GM21529 (cell line): ENCODE results near the gene C10orf120.

Experiments used
- ATAC-seq: cut with Tn5 transposase; IDR thresholded peaks from one replicate; pipeline ENCODE4 v1.9.1; 2021; ENCODE audit not compliant: unreplicated experiment

Gene C10orf120

GRCh38 chr10:122703483-122704448 lies 4.1 kb upstream of the C10orf120 start:
- peak; percentile 67 for ATAC-seq

- no peak for ATAC-seq
Measured at GRCh38 chr10:122702275-122702674, 2.6 kb upstream of the C10orf120 start.

GRCh38 chr10:122701652-122702051 lies 2.0 kb upstream of the C10orf120 start:
- no peak for ATAC-seq

- no peak for ATAC-seq
Measured at GRCh38 chr10:122696687-122697086, 3.0 kb downstream of the C10orf120 start.

GRCh38 chr10:122692744-122693143 lies 6.9 kb downstream of the C10orf120 start:
- ATAC-seq, result no peak

GRCh38 chr10:122689146-122689820 lies 10.4 kb downstream of the C10orf120 start:
- no peak for ATAC-seq

GRCh38 chr10:122688293-122688989 lies 11.2 kb downstream of the C10orf120 start:
- no peak for ATAC-seq

GRCh38 chr10:122682522-122682921 lies 17.1 kb downstream of the C10orf120 start:
- no peak for ATAC-seq

GRCh38 chr10:122678266-122678665 lies 21.4 kb downstream of the C10orf120 start:
- ATAC-seq, result no peak

- ATAC-seq, result no peak
Measured at GRCh38 chr10:122675278-122675677, 24.4 kb downstream of the C10orf120 start.

GRCh38 chr10:122674781-122675180 lies 24.9 kb downstream of the C10orf120 start:
- ATAC-seq, result no peak

- ATAC-seq, result no peak
Measured at GRCh38 chr10:122673731-122674130, 25.9 kb downstream of the C10orf120 start.

- ATAC-seq, result no peak
Measured at GRCh38 chr10:122673269-122673668, 26.4 kb downstream of the C10orf120 start.

GRCh38 chr10:122672655-122673054 lies 27.0 kb downstream of the C10orf120 start:
- ATAC-seq, result no peak

GRCh38 chr10:122671355-122671754 lies 28.3 kb downstream of the C10orf120 start:
- ATAC-seq, result no peak

- no peak for ATAC-seq
Measured at GRCh38 chr10:122669842-122670241, 29.8 kb downstream of the C10orf120 start.

GRCh38 chr10:122669045-122669444 lies 30.6 kb downstream of the C10orf120 start:
- ATAC-seq, result no peak

- ATAC-seq, result no peak
Measured at GRCh38 chr10:122665946-122666345, 33.7 kb downstream of the C10orf120 start.

- no peak for ATAC-seq
Measured at GRCh38 chr10:122665329-122665860, 34.3 kb downstream of the C10orf120 start.

GRCh38 chr10:122664501-122664900 lies 35.1 kb downstream of the C10orf120 start:
- ATAC-seq, result no peak

GRCh38 chr10:122663516-122664130 lies 36.0 kb downstream of the C10orf120 start:
- ATAC-seq, result no peak
